SKM-1 (cell line): ENCODE measurements around the gene SLC20A1.
"Not testable (repeated sequence)": the region's sequence is repeated elsewhere in the genome, so short reads cannot be mapped to it uniquely, and the experiment has no call there.

Source experiments
- DNase-seq: peaks from one replicate; lab custom pipeline; 2025; ENCODE audit not compliant: unreplicated experiment; lab: John Stamatoyannopoulos, UW

The SLC20A1 gene

GRCh38 chr2:112644155-112644932 is 1.4 kb upstream of the SLC20A1 start:
- DNase-seq: no peak

GRCh38 chr2:112644933-112645309 is 818 bp upstream of the SLC20A1 start:
- no peak for DNase-seq

- no peak for DNase-seq
Observed at GRCh38 chr2:112646102-112646719, 472 bp downstream of the SLC20A1 start.

GRCh38 chr2:112646791-112647689 is 1.3 kb downstream of the SLC20A1 start:
- no peak for DNase-seq

- no peak for DNase-seq
Observed at GRCh38 chr2:112648081-112648480, 2.3 kb downstream of the SLC20A1 start.

GRCh38 chr2:112656679-112657078 is 10.9 kb downstream of the SLC20A1 start:
- DNase-seq: no peak

- DNase-seq: no peak
Observed at GRCh38 chr2:112658301-112658700, 12.6 kb downstream of the SLC20A1 start.

- DNase-seq: no peak
Observed at GRCh38 chr2:112658839-112659667, 13.3 kb downstream of the SLC20A1 start.

- DNase-seq: no peak
Observed at GRCh38 chr2:112660138-112660537, 14.4 kb downstream of the SLC20A1 start.

GRCh38 chr2:112661656-112662305 is 16.0 kb downstream of the SLC20A1 start:
- DNase-seq: no peak

GRCh38 chr2:112662704-112663103 is 17.0 kb downstream of the SLC20A1 start:
- no peak for DNase-seq

GRCh38 chr2:112664689-112665088 is 18.9 kb downstream of the SLC20A1 start:
- DNase-seq: no peak

GRCh38 chr2:112665113-112665780 is 19.5 kb downstream of the SLC20A1 start:
- no peak for DNase-seq

- DNase-seq: no peak
Observed at GRCh38 chr2:112666761-112667122, 21.0 kb downstream of the SLC20A1 start.

- not testable (repeated sequence) for DNase-seq
Observed at GRCh38 chr2:112667540-112667939, 21.8 kb downstream of the SLC20A1 start.

- no peak for DNase-seq
Observed at GRCh38 chr2:112669667-112670066, 23.9 kb downstream of the SLC20A1 start.

GRCh38 chr2:112670252-112671022 is 24.7 kb downstream of the SLC20A1 start:
- no peak for DNase-seq

- no peak for DNase-seq
Observed at GRCh38 chr2:112671801-112672200, 26.1 kb downstream of the SLC20A1 start.

GRCh38 chr2:112673008-112673407 is 27.3 kb downstream of the SLC20A1 start:
- no peak for DNase-seq
